RWPE1 (cell line): ENCODE measurements around the gene SUPT20H.

ENCODE experiments used
- CTCF ChIA-PET: fragments of 350-600 bp; sonication (Branson Sonifier 250); formaldehyde crosslinking; extraction: SDS; loops from one replicate; lab custom pipeline; 2021; lab: Yijun Ruan, JAX
- POLR2A ChIA-PET: fragments of 400-600 bp; formaldehyde crosslinking; extraction: SDS; loops from one replicate; lab custom pipeline; 2020; ENCODE audit warnings: antibody characterized with exemption; ENCODE audit not compliant: low non-redundant PET; lab: Yijun Ruan, JAX
- DNase-seq: peaks from one replicate; pipeline ENCODE4 v3.0.0; 2012; ENCODE audit warnings: low spot score
- H3K27ac ChIP-seq: fragments of 450-650 bp; 2 replicates; pipeline ENCODE4 v1.5.1; 2017
- CTCF ChIP-seq: fragments of 450-650 bp; conservative IDR thresholded peaks from 2 replicates; pipeline ENCODE4 v1.5.1; 2017; ENCODE audit warnings: low read depth, mild to moderate bottlenecking

The SUPT20H gene

DNA sequence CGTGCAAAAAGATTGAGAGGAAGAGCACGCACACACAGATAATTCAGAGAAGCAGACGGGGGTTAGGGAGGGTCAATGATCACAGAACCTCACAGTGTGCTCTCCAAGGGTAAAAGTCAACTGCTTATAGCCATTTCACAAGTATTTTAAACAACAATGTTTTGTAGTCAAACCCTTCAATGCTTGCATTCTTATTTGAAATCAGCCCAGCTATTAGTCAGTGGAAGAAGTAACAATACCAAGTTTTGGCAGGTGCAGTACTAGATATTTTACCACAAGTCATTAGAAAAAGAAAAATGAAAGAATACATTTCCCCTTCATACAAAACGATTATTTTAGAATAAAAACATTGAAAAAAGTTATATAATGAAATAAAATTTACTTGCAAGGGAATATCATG, 43.4 kb upstream of the SUPT20H start:
- CTCF ChIA-PET: no interaction called here
- no peak for DNase-seq
- TF ChIP-seq CTCF: no peak
- POLR2A ChIA-PET: no interaction called here
- H3K27ac ChIP-seq: no peak overlapping the region

DNA sequence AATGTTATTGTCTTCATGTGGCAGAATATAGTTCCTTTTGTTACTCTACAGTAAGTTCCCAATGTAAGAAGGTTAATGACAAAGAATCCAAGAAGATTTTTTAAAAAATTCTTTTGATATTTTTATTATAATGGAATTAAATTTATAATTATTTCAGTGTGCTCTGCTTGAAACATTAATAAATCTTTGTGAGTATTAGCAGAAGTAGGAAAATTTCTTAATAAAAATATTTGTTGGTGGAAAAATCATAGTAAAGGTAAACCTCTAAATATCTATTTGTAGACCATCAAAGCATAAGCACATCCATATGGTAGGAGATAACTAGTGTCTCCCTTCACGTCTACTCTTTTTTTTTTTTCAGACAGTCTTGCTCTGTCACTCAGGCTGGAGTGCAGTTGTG, 41.7 kb upstream of the SUPT20H start:
- CTCF ChIA-PET: interaction anchor here (0.7 kb wide), 1 partner anchor 1158 kb away, joined by 3 read pairs; no protein-coding TSS in a partner anchor
- H3K27ac ChIP-seq: no peak overlapping the region
- DNase-seq: no peak
- no peak for TF ChIP-seq CTCF
- POLR2A ChIA-PET: no interaction called here

- no peak for DNase-seq
- no peak for TF ChIP-seq CTCF
- no peak overlapping the region for H3K27ac ChIP-seq
- ChIA-PET POLR2A (no interaction called here), CTCF (no interaction called here)
Measured at GRCh38 chr13:37100731-37101130, 41.2 kb upstream of the SUPT20H start.

GRCh38 chr13:37097076-37097475, 37.6 kb upstream of the SUPT20H start:
- CTCF ChIA-PET: interaction anchor here (0.6 kb wide), 1 partner anchor 16 kb away, joined by 5 read pairs; no protein-coding TSS in a partner anchor
- no peak for DNase-seq
- no peak for TF ChIP-seq CTCF
- POLR2A ChIA-PET: no interaction called here
- no peak overlapping the region for H3K27ac ChIP-seq

GRCh38 chr13:37094840-37095239, 35.4 kb upstream of the SUPT20H start:
- ChIA-PET POLR2A (no interaction called here), CTCF (no interaction called here)
- TF ChIP-seq CTCF: no peak
- no peak for DNase-seq
- H3K27ac ChIP-seq: no peak overlapping the region

DNA sequence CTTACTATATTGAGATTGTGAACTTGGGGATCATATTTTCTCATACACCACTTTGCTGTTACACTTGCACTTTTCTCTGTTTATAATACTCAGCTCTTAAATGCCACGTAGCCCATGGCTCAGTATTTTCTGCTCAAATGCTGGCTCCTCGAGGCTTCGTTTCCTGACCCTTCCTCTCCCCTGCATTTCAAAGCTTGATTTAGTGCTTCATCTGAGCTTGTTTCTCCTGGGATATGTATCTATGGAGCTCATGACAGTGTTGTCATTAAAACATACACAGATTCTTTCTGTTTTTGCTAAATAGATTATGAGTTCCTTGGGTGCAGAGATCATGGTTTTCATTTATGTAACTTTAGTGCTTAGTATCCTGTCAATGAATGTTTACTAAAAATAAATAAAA, 34.6 kb upstream of the SUPT20H start:
- no peak for DNase-seq
- ChIA-PET CTCF (no interaction called here), POLR2A (no interaction called here)
- no peak overlapping the region for H3K27ac ChIP-seq
- TF ChIP-seq CTCF: no peak

DNA sequence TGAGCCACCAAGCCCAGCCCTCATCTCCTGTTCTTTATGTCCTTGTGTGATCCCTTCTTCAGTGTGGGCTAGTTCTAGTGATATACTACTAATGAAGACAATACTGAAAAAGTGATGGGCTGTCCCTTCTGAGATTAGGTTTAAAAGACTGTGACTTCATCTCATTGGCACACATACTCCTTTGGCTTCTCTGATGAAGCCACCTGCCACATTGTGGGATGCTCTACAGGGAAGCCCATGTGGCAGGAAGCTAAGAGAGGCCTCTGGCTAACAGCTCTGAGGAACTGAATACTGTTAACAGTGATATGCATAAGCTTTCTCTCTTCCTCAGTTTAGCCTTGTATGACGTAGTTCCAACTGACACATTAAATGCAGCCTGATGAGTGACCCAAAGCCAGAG, 32.3 kb upstream of the SUPT20H start:
- ChIA-PET CTCF (no interaction called here), POLR2A (no interaction called here)
- no peak for DNase-seq
- H3K27ac ChIP-seq: no peak overlapping the region
- no peak for TF ChIP-seq CTCF
